Epithelial cell of esophagus (primary cell): Measurements from ENCODE around the gene TRPV4.

Experiments used
- DNase-seq: peaks from one replicate; pipeline ENCODE4 v3.0.0; 2010; ENCODE audit warnings: low read depth
- H3K4me3 ChIP-seq: 2 replicates; pipeline ENCODE4 v1.5.1; 2011; ENCODE audit warnings: mild to moderate bottlenecking, low read length, control low read depth
- TF ChIP-seq, protein P1 (sequence below): IDR thresholded peaks from 2 replicates; pipeline ENCODE4 v1.5.1; 2011; ENCODE audit warnings: low read depth, mild to moderate bottlenecking, low read length, control low read depth, inconsistent platforms; ENCODE audit not compliant: insufficient read depth; ENCODE audit errors: missing control alignments

TRPV4 gene

DNA sequence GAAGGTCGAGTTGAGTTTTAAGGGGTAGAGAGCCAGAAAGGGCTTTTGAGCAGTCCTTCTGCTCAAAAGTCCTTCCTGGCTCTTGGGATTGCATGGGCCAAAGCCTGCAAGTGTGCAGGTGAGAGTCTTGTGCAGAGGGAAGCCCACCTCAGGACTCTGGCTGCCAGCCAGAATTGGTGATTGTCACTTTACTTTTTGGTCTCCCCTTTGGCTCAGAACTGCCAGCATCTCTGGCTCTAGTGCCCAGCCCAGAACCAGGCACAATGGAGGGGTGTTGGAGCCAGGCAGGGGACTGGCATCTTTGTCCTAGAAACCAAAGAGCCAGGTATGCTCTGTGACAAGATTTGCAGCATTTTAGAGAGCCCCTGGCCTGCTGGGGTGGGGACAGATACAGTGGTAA is 96.1 kb downstream of the TRPV4 start:
- no peak for DNase-seq
- no peak overlapping the region for H3K4me3 ChIP-seq
- TF ChIP-seq, protein P1, sequence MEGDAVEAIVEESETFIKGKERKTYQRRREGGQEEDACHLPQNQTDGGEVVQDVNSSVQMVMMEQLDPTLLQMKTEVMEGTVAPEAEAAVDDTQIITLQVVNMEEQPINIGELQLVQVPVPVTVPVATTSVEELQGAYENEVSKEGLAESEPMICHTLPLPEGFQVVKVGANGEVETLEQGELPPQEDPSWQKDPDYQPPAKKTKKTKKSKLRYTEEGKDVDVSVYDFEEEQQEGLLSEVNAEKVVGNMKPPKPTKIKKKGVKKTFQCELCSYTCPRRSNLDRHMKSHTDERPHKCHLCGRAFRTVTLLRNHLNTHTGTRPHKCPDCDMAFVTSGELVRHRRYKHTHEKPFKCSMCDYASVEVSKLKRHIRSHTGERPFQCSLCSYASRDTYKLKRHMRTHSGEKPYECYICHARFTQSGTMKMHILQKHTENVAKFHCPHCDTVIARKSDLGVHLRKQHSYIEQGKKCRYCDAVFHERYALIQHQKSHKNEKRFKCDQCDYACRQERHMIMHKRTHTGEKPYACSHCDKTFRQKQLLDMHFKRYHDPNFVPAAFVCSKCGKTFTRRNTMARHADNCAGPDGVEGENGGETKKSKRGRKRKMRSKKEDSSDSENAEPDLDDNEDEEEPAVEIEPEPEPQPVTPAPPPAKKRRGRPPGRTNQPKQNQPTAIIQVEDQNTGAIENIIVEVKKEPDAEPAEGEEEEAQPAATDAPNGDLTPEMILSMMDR: no peak

DNA sequence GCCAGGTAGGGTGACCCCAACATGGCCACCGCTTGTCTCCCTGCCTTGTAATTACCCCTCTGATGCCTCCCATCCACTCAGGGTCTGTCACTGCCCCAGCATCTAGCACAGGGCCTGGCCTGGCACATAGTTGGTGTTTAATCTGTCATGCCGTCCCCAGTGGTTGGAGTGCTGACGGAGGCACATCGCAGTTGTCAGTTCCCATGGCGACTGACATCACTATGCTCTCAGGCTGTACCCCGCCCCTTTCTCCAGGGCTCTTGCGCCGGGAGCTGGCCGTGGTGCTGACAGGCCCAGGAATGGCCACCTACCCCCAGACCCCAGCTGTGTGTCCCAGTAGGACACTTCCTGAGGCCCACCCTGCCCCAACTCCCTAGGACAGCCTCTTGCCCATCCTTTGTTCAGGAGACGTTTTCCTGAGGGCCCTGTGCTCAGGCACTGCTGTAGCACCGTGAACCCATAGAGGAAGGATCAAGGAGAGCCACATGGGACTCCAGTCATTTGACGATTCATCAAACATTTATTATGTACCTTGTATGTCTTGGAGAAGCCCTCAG is 96.6 kb downstream of the TRPV4 start:
- no peak overlapping the region for H3K4me3 ChIP-seq
- DNase-seq: peak; percentile 45
- TF ChIP-seq, protein P1: no peak

DNA sequence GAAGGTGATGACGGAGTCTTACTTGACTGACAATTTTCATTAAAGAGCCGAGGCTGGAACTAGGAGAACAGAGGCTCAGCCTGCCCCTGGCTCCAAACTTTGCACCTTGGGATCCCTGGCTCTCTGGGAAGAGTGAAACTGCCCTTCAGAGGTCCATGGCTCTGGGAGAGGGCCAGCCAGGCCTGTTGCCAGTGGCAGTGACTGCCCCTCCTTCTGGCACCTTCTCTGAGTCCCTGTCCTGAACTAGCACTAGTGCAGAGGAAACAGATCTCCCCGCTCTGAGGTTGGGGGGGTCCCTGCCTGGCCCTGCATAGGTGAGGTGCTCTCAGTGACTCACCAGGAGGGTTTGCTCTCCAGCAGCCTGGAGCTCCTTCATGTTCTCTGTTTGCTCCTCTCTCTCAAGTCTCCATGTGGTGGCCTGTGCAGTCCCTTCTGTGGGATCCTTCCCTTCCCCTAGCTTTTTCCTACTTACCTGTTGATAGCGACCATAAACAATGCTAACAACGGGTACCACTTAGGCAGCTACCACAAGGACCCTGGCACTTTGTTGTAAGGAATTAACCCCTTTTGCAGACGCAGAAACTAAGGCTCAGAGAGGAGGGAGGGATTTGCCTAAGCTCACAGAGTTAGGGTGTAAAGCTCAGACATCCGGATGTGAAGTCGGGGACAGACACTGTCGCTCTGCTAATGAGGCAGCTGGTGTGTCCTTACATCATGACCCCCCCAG is 97.2 kb downstream of the TRPV4 start:
- no peak overlapping the region for H3K4me3 ChIP-seq
- DNase-seq: no peak
- TF ChIP-seq, protein P1: no peak

DNA sequence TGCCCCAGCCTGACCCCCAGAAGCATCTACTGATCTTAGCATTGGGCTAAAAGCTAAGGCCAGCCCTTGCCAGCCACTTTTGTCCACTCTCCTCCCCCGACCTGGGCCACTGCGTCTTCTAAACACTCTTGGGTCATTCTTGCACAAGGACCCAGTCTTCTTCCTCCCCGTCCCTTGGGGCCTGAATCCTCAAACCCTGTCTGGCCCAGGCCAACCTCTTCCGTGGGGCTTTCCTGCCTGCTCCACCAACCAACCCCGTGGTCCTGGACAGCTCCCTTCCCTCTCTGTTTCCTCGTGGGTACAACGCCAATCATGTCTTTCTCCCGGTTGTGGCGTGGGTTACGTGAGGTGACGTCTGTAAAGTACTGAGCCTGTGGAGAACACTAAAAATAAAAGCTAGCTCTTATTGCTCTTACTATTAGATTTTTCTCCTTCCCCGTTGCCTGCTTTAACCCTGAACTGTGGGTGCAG is 98.1 kb downstream of the TRPV4 start:
- DNase-seq: no peak
- H3K4me3 ChIP-seq: no peak overlapping the region
- TF ChIP-seq, protein P1: no peak

DNA sequence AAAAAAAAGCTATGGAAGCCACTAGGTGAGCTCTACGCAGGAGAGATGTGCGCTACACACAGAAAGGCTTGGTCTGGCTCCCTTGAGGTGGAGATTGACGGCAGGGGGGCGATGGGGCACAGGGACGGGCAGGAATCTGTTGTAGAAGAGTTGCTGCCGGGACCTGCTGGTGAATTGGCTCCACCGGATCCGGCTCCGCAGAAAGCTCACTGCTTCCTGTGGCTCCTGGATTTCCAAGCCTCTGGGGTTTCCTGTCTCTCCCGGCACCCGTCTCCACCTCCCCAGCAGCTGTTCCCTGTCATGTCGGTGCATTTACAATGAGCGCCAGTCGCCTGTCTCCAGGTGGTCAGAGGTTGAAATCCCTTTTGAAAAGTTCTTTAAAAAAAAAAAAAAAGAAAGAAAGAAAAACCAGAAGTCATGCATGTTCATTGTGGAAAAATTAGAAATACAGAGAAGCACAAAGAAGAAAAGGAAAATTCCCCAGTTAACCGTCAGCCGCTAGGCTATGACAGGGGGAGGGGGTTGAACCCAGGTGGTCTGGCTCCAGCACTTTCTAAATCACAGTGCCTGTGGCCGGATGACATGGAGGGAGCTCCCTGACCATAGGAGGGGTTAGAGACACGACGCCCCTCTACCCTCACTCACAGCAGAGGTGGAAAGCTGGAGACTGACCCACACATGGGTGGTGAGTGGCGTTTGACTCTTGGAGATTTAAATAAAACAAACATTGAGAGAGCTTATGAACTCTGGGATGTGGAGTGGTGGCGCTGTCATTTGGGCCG is 98.8 kb downstream of the TRPV4 start:
- no peak overlapping the region for H3K4me3 ChIP-seq
- DNase-seq: peak; percentile 20
- TF ChIP-seq, protein P1: no peak
